SK-N-MC (cell line): Measurements from ENCODE around the gene OGFR.

ENCODE experiments used
- EZH2 ChIP-seq: fragments of 200-600 bp; sonication (generic); IDR thresholded peaks from one replicate; pipeline ENCODE4 v1.6.1; 2017; ENCODE audit warnings: antibody characterized with exemption
- FOXP2 ChIP-seq: optimal IDR thresholded peaks from 2 replicates; pipeline ENCODE3; 2011; ENCODE audit warnings: mild to moderate bottlenecking, moderate library complexity; ENCODE audit not compliant: insufficient read depth; ENCODE audit errors: extremely low read length, control extremely low read depth
- POLR2AphosphoS5 ChIP-seq: IDR thresholded peaks from 2 replicates; pipeline ENCODE4 v1.6.1; 2012; ENCODE audit warnings: mild to moderate bottlenecking, low read depth, low read length, borderline replicate concordance

DNA sequence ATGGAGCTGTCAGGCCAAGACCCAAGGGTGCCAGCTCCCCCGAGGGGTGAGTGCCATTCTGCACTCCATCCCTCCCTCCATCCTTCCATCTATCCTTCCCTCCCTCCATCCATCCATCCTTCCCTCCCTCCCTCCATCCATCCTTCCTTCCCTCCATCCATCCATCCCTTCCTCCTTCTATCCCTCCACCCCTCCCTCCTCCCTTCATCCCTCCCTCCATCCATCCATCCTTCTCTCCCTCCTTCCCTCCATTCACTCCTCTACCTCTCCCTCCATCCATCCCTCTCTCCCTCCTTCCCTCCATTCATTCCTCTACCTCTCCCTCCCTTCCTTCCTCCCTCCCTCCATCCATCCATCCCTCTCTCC lies 49.7 kb upstream of the OGFR start:
- TF ChIP-seq EZH2 = no peak
- TF ChIP-seq POLR2AphosphoS5 = no peak
- no peak for TF ChIP-seq FOXP2
